IMR-90 (cell line): ENCODE data around the gene HADHB. TPM values are rescaled to one million over a fixed set of nuclear protein-coding genes. Genes with fewer than 3 reads are reported as not detected.

Experiments
- ATAC-seq: fragments of 200-7000 bp; cut with Tn5 transposase; 2 replicates; pipeline ENCODE4 v1.9.1; 2020; ENCODE audit warnings: low read depth, mild to moderate bottlenecking, moderate library complexity
- BruUV-seq: library from RNA; stranded (reverse); fragments of 400-500 nt; replicated peaks from 2 replicates; lab custom pipeline; 2021; lab: Mats Ljungman, UMichigan
- CTCF ChIA-PET: fragments of 300-600 bp; formaldehyde crosslinking; extraction: SDS; loops from one replicate; lab custom pipeline; 2021; ENCODE audit warnings: antibody characterized with exemption; lab: Yijun Ruan, JAX
- POLR2A ChIA-PET: fragments of 300-600 bp; sonication (Branson Sonifier 250); formaldehyde crosslinking; loops from one replicate; lab custom pipeline; 2022; ENCODE audit warnings: antibody characterized with exemption; ENCODE audit not compliant: unreplicated experiment; lab: Charles Lee
- DNase-seq: peaks from one replicate; pipeline ENCODE4 v3.0.0; 2013
- H2AFZ ChIP-seq: replicated peaks from 2 replicates; pipeline ENCODE3; 2013; ENCODE audit warnings: low read length, mild to moderate bottlenecking; ENCODE audit not compliant: poor library complexity
- H2AK5ac ChIP-seq: 2 replicates; pipeline ENCODE4 v1.6.1; 2013; ENCODE audit warnings: low read depth, low read length, inconsistent platforms
- H2AK9ac ChIP-seq: replicated peaks from 2 replicates; pipeline ENCODE3; 2013; ENCODE audit warnings: mild to moderate bottlenecking, low read depth, low read length, moderate library complexity; ENCODE audit not compliant: poor library complexity
- H2BK120ac ChIP-seq: 2 replicates; pipeline ENCODE4 v1.6.1; 2013; ENCODE audit warnings: low read depth, low read length, inconsistent platforms
- H2BK15ac ChIP-seq: 3 replicates; pipeline ENCODE4 v1.6.1; 2013; ENCODE audit warnings: low read depth, low read length, inconsistent platforms
- H2BK20ac ChIP-seq: 2 replicates; pipeline ENCODE4 v1.6.1; 2013; ENCODE audit warnings: low read depth, mild to moderate bottlenecking, inconsistent platforms, low read length, moderate library complexity
- H2BK5ac ChIP-seq: 2 replicates; pipeline ENCODE4 v1.6.1; 2013; ENCODE audit warnings: mild to moderate bottlenecking, low read depth, low read length, inconsistent platforms; ENCODE audit not compliant: poor library complexity, severe bottlenecking
- H3K14ac ChIP-seq: replicated peaks from 2 replicates; pipeline ENCODE4 v1.6.1; 2013; ENCODE audit warnings: low read depth, low read length, inconsistent platforms
- H3K18ac ChIP-seq: 2 replicates; pipeline ENCODE4 v1.6.1; 2013; ENCODE audit warnings: low read depth, low read length, control low read depth
- H3K23ac ChIP-seq: 2 replicates; pipeline ENCODE4 v1.6.1; 2013; ENCODE audit warnings: low read depth, low read length, inconsistent platforms
- H3K27ac ChIP-seq: 2 replicates; pipeline ENCODE4 v1.5.1; 2013; ENCODE audit warnings: mild to moderate bottlenecking, control low read depth, low read length; ENCODE audit not compliant: insufficient read depth
- H3K27me3 ChIP-seq: 2 replicates; pipeline ENCODE4 v1.6.1; 2013; ENCODE audit warnings: low read length; ENCODE audit not compliant: control insufficient read depth, insufficient read depth
- H3K36me3 ChIP-seq: 2 replicates; pipeline ENCODE4 v1.6.1; 2013; ENCODE audit warnings: low read length, mixed read lengths; ENCODE audit not compliant: control insufficient read depth, insufficient read depth
- H3K4ac ChIP-seq: 2 replicates; pipeline ENCODE4 v1.6.1; 2013; ENCODE audit warnings: low read depth, low read length, inconsistent platforms
- H3K4me1 ChIP-seq: 2 replicates; pipeline ENCODE4 v1.6.1; 2013; ENCODE audit warnings: low read length, mixed read lengths; ENCODE audit not compliant: control insufficient read depth, insufficient read depth
- H3K4me2 ChIP-seq: 2 replicates; pipeline ENCODE4 v1.6.1; 2013; ENCODE audit warnings: low read depth, mild to moderate bottlenecking, control low read depth, low read length, moderate library complexity
- H3K4me3 ChIP-seq: 2 replicates; pipeline ENCODE4 v1.5.1; 2013; ENCODE audit warnings: low read depth, mild to moderate bottlenecking, control low read depth, low read length, moderate library complexity; ENCODE audit not compliant: insufficient read depth
- H3K56ac ChIP-seq: 2 replicates; pipeline ENCODE4 v1.6.1; 2013; ENCODE audit warnings: low read length, inconsistent platforms; ENCODE audit not compliant: insufficient read depth; ENCODE audit errors: extremely low read depth
- H3K79me1 ChIP-seq, 2 experiments: 2 replicates each; pipeline ENCODE4 v1.6.1; 2013; ENCODE audit warnings: low read length in 2 of 2, inconsistent platforms in 1 of 2, low read depth in 1 of 2
- H3K9ac ChIP-seq: 2 replicates; pipeline ENCODE4 v1.6.1; 2013; ENCODE audit warnings: low read depth, low read length, control low read depth
- H3K9me1 ChIP-seq: 2 replicates; pipeline ENCODE4 v1.6.1; 2013; ENCODE audit warnings: low read length, inconsistent platforms; ENCODE audit not compliant: insufficient read depth
- H3K9me3 ChIP-seq: 2 replicates; pipeline ENCODE4 v1.6.1; 2013; ENCODE audit warnings: low read length; ENCODE audit not compliant: control insufficient read depth, insufficient read depth
- H4K20me1 ChIP-seq: 2 replicates; pipeline ENCODE4 v1.6.1; 2013; ENCODE audit warnings: low read length, inconsistent platforms; ENCODE audit not compliant: insufficient read depth
- H4K5ac ChIP-seq: 2 replicates; pipeline ENCODE4 v1.6.1; 2013; ENCODE audit warnings: mild to moderate bottlenecking, low read depth, low read length, control low read depth
- H4K8ac ChIP-seq, 2 experiments: 2 replicates each; pipeline ENCODE4 v1.6.1; 2013; ENCODE audit warnings: low read depth in 2 of 2, low read length in 2 of 2, control low read depth in 1 of 2, inconsistent platforms in 1 of 2
- H4K91ac ChIP-seq: 2 replicates; pipeline ENCODE4 v1.6.1; 2013; ENCODE audit warnings: low read depth, low read length, inconsistent platforms; ENCODE audit not compliant: insufficient read depth
- BHLHE40 ChIP-seq: fragments of 150-350 bp; IDR thresholded peaks from 2 replicates; pipeline ENCODE4 v1.6.1; 2016; ENCODE audit warnings: mild to moderate bottlenecking, low read depth, low read length
- CEBPB ChIP-seq: IDR thresholded peaks from 2 replicates; pipeline ENCODE4 v1.6.1; 2012; ENCODE audit warnings: low read depth, low read length, improper control_type of control experiment
- CHD1 ChIP-seq: IDR thresholded peaks from 2 replicates; pipeline ENCODE4 v1.6.1; 2012; ENCODE audit warnings: low read depth, low read length, improper control_type of control experiment
- CTCF ChIP-seq: conservative IDR thresholded peaks from 2 replicates; pipeline ENCODE4 v1.5.1; 2012; ENCODE audit warnings: mild to moderate bottlenecking, low read depth, low read length, improper control_type of control experiment
- ELK1 ChIP-seq: fragments of 150-350 bp; IDR thresholded peaks from 2 replicates; pipeline ENCODE4 v1.6.1; 2016; ENCODE audit warnings: low read depth, mild to moderate bottlenecking, low read length, moderate library complexity, borderline replicate concordance
- FOS ChIP-seq: fragments of 150-350 bp; IDR thresholded peaks from 2 replicates; pipeline ENCODE4 v1.6.1; 2016; ENCODE audit warnings: low read depth, low read length
- MAFK ChIP-seq: IDR thresholded peaks from 2 replicates; pipeline ENCODE4 v1.6.1; 2012; ENCODE audit warnings: low read depth, low read length, improper control_type of control experiment
- MAZ ChIP-seq: IDR thresholded peaks from 2 replicates; pipeline ENCODE4 v1.6.1; 2012; ENCODE audit warnings: low read depth, mild to moderate bottlenecking, low read length, improper control_type of control experiment, moderate library complexity, borderline replicate concordance
- MXI1 ChIP-seq: IDR thresholded peaks from 2 replicates; pipeline ENCODE4 v1.6.1; 2012; ENCODE audit warnings: low read depth, mild to moderate bottlenecking, low read length, moderate library complexity, borderline replicate concordance
- NFE2L2 ChIP-seq: fragments of 150-350 bp; IDR thresholded peaks from 2 replicates; pipeline ENCODE4 v1.6.1; 2016; ENCODE audit warnings: low read depth, mild to moderate bottlenecking, low read length
- POLR2A ChIP-seq: IDR thresholded peaks from 2 replicates; pipeline ENCODE4 v1.6.1; 2012; ENCODE audit warnings: mild to moderate bottlenecking, low read depth, low read length
- RAD21 ChIP-seq: IDR thresholded peaks from 2 replicates; pipeline ENCODE4 v1.6.1; 2012; ENCODE audit warnings: low read length, improper control_type of control experiment
- RCOR1 ChIP-seq: IDR thresholded peaks from 2 replicates; pipeline ENCODE4 v1.6.1; 2012; ENCODE audit warnings: mild to moderate bottlenecking, low read length, improper control_type of control experiment; ENCODE audit not compliant: insufficient replicate concordance
- RFX5 ChIP-seq: IDR thresholded peaks from 2 replicates; pipeline ENCODE4 v1.8.0; 2012; ENCODE audit warnings: low read depth, mild to moderate bottlenecking, low read length, moderate library complexity
- SMC3 ChIP-seq: fragments of 150-350 bp; IDR thresholded peaks from 2 replicates; pipeline ENCODE4 v1.6.1; 2016; ENCODE audit warnings: low read depth, mild to moderate bottlenecking, antibody characterized with exemption, low read length, moderate library complexity
- USF2 ChIP-seq: fragments of 150-350 bp; IDR thresholded peaks from 2 replicates; pipeline ENCODE4 v1.6.1; 2017; ENCODE audit warnings: mild to moderate bottlenecking, antibody characterized with exemption, low read length, low read depth
- WGBS, 2 experiments: methylation state at CpG; one replicate each; pipeline versions ENCODE4 v1.1.5 to v1.1.7; 2013; ENCODE audit warnings: missing lambda C conversion rate in 2 of 2; ENCODE audit not compliant: insufficient read length in 1 of 2; ENCODE audit errors: extremely low coverage in 2 of 2; 5-methylcytosine and 5-hydroxymethylcytosine counted together
- dilution Hi-C: fragments of 300-500 bp; cut with HindIII; formaldehyde crosslinking; loops from one replicate; pipeline ENCODE4 v1.14.3; 2018; ENCODE audit warnings: low sequenced_read_pairs; ENCODE audit not compliant: unreplicated experiment
- in situ Hi-C: fragments of 300-500 bp; cut with MboI; formaldehyde crosslinking; loops from 3 replicates; pipeline ENCODE4 v1.14.3; 2019; ENCODE audit warnings: low sequenced_read_pairs, inconsistent platforms, mixed read lengths
- intact Hi-C: fragments of 100-400 bp; cut with micrococcal nuclease; formaldehyde crosslinking; loops from 2 replicates; pipeline ENCODE4 v1.10.0; 2022
- polyA plus RNA-seq, 3 experiments: library from polyadenylated mRNA; depleted of rRNA; stranded (reverse); fragments of >200 nt; gene quantifications; 2 replicates each; pipeline ENCODE4 v1.2.3, GENCODE V29; 2012; ENCODE audit warnings: low replicate concordance in 1 of 3
- total RNA-seq: library from RNA; depleted of rRNA; stranded (reverse); fragments of >200 nt; gene quantifications from 2 replicates; pipeline ENCODE4 v1.2.3, GENCODE V29; 2012

HADHB gene
- total and polyA plus RNA-seq, 2 of the 4 experiments (the other 2 are of a cell fraction), result 67.9 to 79.8 TPM

- Histone ChIP-seq H3K27me3 (no peaks in the 10 kb centered on the region), H4K20me1 (no peaks in the 10 kb centered on the region), H4K91ac (no peak overlapping the region), H3K36me3 (peaks cover 24% of the 10 kb centered on the region), H3K18ac (no peak overlapping the region), H3K4me1 (peaks cover 2% of the 10 kb centered on the region; the same call in 1 of the 2 replicates), H4K8ac (no peak overlapping the region), H3K9ac (no peak overlapping the region), H2BK120ac (no peak overlapping the region), H3K4ac (no peak overlapping the region), H3K9me1 (peaks cover 5% of the 10 kb centered on the region), H4K5ac (no peak overlapping the region), H2AFZ (no peak overlapping the region), H2AK5ac (no peak overlapping the region), H3K4me3 (no peak overlapping the region), H3K9me3 (no peaks in the 10 kb centered on the region), H2BK5ac (no peak overlapping the region), H3K27ac (no peak overlapping the region), H2BK15ac (no peak overlapping the region), H3K23ac (no peak overlapping the region), H3K79me1 (no peaks in the 10 kb centered on the region), H2AK9ac (no peak overlapping the region), H2BK20ac (no peak overlapping the region), H3K4me2 (no peak overlapping the region), H3K56ac (no peak overlapping the region), H3K14ac (no peak overlapping the region)
- CTCF ChIA-PET, result no interaction called here
- in situ Hi-C loops (no loop called here), dilution Hi-C loops (no loop called here), intact Hi-C loops (no loop called here)
- POLR2A ChIA-PET, result no interaction called here
- TF ChIP-seq MXI1 (no peak), POLR2A (no peak), CHD1 (no peak), RFX5 (no peak), NFE2L2 (no peak), RCOR1 (no peak), USF2 (no peak), ELK1 (no peak), CEBPB (no peak), MAFK (no peak), RAD21 (no peak), BHLHE40 (no peak), CTCF (no peak), SMC3 (no peak), MAZ (no peak), FOS (no peak)
- no peak for DNase-seq
- no peak for ATAC-seq
- BruUV-seq, result no TSS peak
- WGBS, 2 experiments, result 100% methylated on average over 1 of the region's 3 CpGs; no CpG with 5 or more reads in 1 of the 2 experiments
Observed at GRCh38 chr2:26285931-26286330, 41.2 kb downstream of the HADHB start.
